ENCODE results near the gene EFCAB11. TPM values are rescaled to one million over a fixed set of nuclear protein-coding genes. Genes with fewer than 3 reads are reported as not detected.
A peak's percentile ranks its signal among the peaks of the same experiment; 100 is the strongest.

The EFCAB11 gene
- total and polyA plus RNA-seq, 2 of the 8 experiments (the other 6 are each of a cell fraction or from before 2014, with no cell fraction given) = 6.8 to 12.8 TPM

GRCh38 chr14:89922031-89922907, 32.3 kb downstream of the EFCAB11 start:
- Histone ChIP-seq H2AK5ac (ENCODE audit: low read depth, low read length) (no peak overlapping the region), H3K18ac (ENCODE audit: extremely low read depth, low read length) (no peak overlapping the region), H2BK15ac (ENCODE audit: low read length) (no peak overlapping the region), H3K23ac (ENCODE audit: insufficient read length) (no peak overlapping the region), H2BK20ac (ENCODE audit: low read length) (no peak overlapping the region), H3K14ac (ENCODE audit: insufficient read length) (no peak overlapping the region), H2BK5ac (ENCODE audit: low read depth, low read length) (no peak overlapping the region), H3K4ac (replicated peaks; ENCODE audit: insufficient read length, low read depth, low read length) (no peak overlapping the region), H2BK120ac (replicated peaks; ENCODE audit: low read depth, low read length) (no peak overlapping the region), H2BK12ac (ENCODE audit: low read depth, low read length) (no peak overlapping the region), H3K79me1 (ENCODE audit: low read depth, low read length) (no peaks in the 10 kb centered on the region), H3K36me3 (ENCODE audit: control insufficient read depth in 2 of 4, insufficient read depth in 4 of 4, low read length in 3 of 4) (no peaks in the 10 kb centered on the region; a peak in 1 of 8 replicates), H4K8ac (ENCODE audit: extremely low read depth, insufficient read depth, low read length) (no peak overlapping the region), H3K79me2 (ENCODE audit: control insufficient read depth in 1 of 2, insufficient read depth in 2 of 2, low read length in 2 of 2) (no peaks in the 10 kb centered on the region), H3K4me1 (replicated peaks in 1 of 4; ENCODE audit: control insufficient read depth in 3 of 4, insufficient read depth in 4 of 4, low read length in 3 of 4) (no peaks in the 10 kb centered on the region; a peak in 1 of 7 replicates), H3K4me3 (ENCODE audit: extremely low read depth in 1 of 4, insufficient read depth in 2 of 4, low read depth in 3 of 4, low read length in 4 of 4) (no peak overlapping the region), H4K5ac (ENCODE audit: insufficient read length, low read depth, low read length) (no peak overlapping the region), H2AFZ (ENCODE audit: low read length) (no peak overlapping the region), H3K23me2 (ENCODE audit: low read depth, low read length) (no peaks in the 10 kb centered on the region), H3K9ac (replicated peaks in 1 of 4; ENCODE audit: extremely low read depth in 1 of 4, low read depth in 3 of 4, low read length in 3 of 4) (peak overlapping the region in 1 of 4 experiments; percentile 34; a peak in 1 of 7 replicates), H3K56ac (replicated peaks; ENCODE audit: insufficient read length, low read depth, low read length) (no peak overlapping the region), H3K9me3 (ENCODE audit: insufficient read depth in 2 of 2, low read depth in 1 of 2, low read length in 1 of 2) (no peaks in the 10 kb centered on the region), H3K27me3 (replicated peaks in 1 of 4; ENCODE audit: control insufficient read depth in 3 of 4, extremely low read depth in 1 of 4, insufficient read depth in 3 of 4, low read length in 3 of 4) (no peaks in the 10 kb centered on the region), H4K20me1 (replicated peaks in 1 of 2; ENCODE audit: control insufficient read depth in 1 of 2, insufficient read depth in 2 of 2, low read length in 2 of 2) (no peaks in the 10 kb centered on the region), H3K27ac (ENCODE audit: low read depth, low read length) (no peak overlapping the region), H3K4me2 (ENCODE audit: insufficient read depth in 1 of 2, low read depth in 2 of 2, low read length in 2 of 2) (no peak overlapping the region), H4K91ac (replicated peaks; ENCODE audit: insufficient read length, low read length) (no peak overlapping the region)
- CTCF ChIA-PET (ENCODE audit: partially characterized antibody) = interaction anchor here (0.6 to 2.0 kb wide), 5 partner anchors 17 to 1985 kb away, joined by 3 to 11 read pairs (median 4); no protein-coding TSS in a partner anchor
- DNase-seq (ENCODE audit: low read depth in 1 of 2, low spot score in 2 of 2) = no peak
- 87% methylated on average over 6 of the region's 6 CpGs; no CpG with 5 or more reads in 1 of the 2 experiments for WGBS, 2 experiments (ENCODE audit: extremely low coverage in 1 of 2, insufficient coverage in 1 of 2, insufficient read length in 1 of 2, insufficient replicate concordance in 2 of 2, low coverage in 1 of 2, low lambda C conversion rate in 2 of 2, missing lambda C conversion rate in 1 of 2)
- no peak for FAIRE-seq
- TF ChIP-seq TBP (IDR thresholded peaks at IDR 0.05; ENCODE audit: low read depth, low read length) = no peak
- POLR2A ChIA-PET (ENCODE audit: partially characterized antibody) = no interaction called here
